Renal cortical epithelial cell (primary cell): ENCODE results near the gene GINM1. TPM values are rescaled to one million over a fixed set of nuclear protein-coding genes. Genes with fewer than 3 reads are reported as not detected.

Experiments
- DNase-seq: peaks from one replicate; pipeline ENCODE4 v3.0.0-alpha.2; 2011; ENCODE audit warnings: low read depth
- total RNA-seq: library from RNA; depleted of rRNA; stranded (reverse); fragments of >200 nt; gene quantifications from 2 replicates; pipeline ENCODE4 v1.2.3, GENCODE V29; 2014

The GINM1 gene
- total RNA-seq, 1 donor from 2014 or later: 91.2 TPM

DNA sequence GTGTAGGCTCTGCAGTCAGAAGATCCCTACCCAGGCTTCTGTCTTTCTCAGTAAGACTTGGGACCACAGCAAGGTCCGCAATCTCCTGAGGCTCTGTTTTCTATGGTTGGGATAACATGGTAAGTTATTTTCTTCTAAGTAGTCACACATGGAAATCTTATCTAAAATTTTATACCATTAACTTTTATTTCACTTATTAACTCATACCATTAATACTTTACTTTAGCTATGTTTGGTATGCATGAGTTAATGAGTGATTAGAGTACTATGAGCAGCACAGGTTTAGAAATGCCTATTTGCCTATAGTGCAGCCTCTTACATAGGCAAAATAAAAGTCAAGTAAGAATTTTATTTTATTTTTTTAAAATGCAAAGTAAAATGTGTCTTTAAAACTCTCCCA lies 27.2 kb downstream of the GINM1 start:
- peak; percentile 88 for DNase-seq

DNA sequence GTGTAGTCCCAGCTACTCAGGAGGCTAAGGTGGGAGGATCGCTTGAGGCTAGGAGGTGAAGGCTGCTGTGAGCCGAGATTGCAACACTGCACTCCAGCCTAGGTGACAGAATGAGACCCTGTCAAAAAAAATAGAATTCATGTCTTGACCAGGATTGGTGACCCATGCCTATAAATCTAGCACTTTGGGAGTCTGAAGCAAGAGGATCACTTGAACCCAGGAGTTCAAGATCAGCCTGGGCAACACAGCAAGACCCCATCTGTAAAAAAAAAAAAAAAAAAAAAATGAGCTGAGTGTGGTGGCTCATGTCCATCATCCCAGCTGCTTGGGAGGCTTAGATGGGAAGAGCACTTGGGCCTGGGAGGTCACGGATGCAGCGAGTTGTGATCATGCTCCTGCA lies 34.3 kb downstream of the GINM1 start:
- DNase-seq: no peak

DNA sequence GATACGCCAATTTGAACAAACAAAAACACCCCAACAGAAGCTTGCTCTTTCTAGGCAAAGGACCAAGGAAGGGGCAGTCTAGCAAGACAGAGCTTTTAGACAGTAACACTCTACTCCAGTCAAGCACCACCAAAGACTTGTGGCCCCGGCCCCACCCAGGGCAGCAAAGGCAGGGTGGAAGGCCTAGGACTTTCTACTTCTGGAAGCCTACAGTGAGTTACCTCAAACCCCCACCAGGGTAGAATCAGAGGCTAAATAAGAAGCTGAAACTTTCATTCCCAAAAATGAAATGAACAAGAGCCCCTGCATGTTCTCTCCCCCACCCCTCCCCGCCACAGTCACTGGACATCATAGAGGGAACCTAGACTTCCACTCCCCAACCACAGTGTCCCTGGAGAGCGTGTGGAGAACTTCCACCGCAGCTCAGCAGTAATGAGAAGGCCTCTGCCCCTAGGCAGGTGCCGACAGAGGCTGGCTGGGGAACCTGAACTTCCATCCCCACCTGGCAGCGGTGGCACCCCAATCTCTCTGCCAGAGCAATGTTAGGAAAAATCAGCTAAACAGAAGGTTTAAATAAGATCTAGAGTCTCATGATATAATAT lies 42.3 kb downstream of the GINM1 start:
- no peak for DNase-seq

DNA sequence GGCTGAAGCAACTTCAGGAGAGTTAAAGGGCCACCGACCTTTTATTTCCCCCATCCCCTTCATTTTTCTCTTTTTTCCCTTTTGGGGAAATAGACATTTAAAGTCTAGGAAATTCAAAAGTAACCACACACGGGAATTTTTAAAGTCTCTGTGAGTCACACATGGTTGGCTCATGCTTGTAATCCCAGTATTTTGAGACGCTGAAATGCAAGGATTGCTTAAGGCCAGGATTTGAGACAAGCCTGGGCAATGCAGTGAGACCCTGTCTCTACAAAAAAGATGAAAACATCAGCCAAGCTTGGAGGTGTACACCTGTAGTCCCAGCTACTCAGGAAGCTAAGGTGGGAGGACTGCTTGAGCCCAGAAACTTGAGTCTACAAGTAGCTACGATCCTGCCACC lies 48.2 kb downstream of the GINM1 start:
- DNase-seq: no peak

DNA sequence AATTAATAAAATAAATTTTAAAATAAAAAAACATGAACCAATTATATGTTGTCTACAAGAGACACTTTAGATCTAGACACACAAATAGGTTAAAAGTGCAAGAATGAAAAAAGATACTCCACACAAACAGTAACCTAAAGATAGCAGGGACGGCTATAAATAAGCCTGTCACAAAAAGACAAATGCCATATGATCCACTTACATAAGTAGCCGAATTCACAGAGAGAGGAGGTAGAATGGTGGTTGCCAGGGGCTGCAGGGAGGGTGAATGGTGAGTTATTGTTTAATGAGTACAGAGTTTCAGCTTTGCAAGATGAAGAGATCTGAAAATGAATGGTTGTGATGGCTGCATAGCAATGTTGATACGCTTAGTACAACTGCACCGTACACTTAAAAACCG lies 49.6 kb downstream of the GINM1 start:
- no peak for DNase-seq

DNA sequence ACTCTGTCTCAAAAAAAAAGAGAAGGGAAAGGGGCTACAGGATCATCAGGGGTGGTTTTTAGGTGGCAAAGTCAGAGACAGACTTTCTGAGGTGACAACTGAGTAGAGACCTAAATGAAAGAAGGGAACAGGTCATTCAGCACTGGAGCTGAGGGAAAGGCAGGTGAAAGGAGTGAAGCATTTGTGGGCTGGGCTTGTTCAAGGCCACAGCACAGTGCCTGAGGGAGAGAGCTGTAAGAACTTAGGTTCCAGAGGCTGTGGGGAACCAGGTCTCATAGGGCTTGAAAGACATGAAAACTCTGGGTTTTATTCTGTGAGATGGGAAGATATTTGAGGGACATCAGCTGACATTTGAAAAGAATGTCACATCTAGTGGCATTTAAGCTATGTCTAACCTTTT lies 61.5 kb downstream of the GINM1 start:
- no peak for DNase-seq

DNA sequence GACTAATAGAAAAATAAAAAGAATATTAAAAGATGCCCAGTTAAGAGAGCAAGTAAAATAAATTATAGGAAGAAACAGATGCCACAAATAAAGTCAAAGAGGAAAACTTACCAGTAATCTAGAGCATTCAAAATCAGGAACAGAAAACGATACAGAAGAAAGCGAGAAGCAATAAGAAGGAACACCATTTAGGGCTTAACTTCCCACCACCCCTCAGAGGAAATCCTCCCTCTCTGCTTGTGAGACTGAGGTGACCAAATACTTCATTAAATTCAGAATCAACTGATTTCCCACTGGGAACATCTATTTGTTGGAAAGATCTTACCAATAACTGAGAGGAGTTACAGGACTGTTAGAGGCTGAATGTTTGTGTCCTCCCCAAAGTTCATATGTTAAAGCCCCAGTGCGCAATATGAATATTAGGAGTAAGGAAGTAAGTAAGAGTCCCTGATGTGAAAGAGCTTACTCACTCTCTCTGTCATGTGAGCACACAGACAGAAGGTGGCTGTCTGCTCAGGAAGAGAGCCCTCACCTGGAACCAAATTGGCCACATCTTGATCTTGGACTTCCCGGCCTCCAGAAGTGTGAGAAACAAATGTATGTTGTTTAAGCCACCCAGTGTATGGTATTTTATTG lies 62.8 kb downstream of the GINM1 start:
- DNase-seq: no peak

DNA sequence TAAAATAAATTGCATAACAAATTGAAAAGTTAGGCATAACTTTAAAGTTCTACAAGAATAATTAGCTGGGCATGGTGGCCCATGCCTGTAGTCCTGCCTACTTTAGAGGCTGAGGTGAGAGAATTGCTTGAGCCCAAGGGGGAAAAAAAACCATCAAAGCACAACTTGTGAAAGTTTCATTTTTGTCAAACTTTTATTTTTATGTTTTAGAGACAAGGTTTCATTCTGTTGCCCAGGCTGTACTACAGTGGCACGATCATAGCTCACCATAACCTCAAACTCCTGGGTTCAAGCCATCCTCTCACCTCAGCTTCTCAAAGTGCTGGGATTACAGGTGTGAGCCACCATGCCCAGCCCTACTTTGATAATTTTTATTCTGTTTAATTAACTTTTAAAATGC lies 68.1 kb downstream of the GINM1 start:
- no peak for DNase-seq

DNA sequence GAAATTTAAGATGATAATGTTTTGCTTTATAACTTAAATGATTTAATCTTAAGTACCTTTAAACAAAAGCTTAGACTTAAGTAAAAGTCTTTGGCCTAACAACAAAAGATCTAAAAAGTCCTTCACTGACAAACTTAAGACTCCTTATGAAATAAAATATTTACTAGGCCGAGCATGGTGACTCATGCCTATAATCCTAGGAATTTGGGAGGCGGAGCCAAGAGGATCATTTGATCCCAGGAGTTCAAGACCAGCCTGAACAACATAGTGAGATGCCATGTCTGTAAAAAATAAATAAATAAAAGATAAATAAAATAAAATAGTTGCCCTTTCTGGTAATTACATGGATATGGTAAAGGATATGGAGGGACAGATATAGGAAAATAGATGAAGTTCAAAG lies 69.9 kb downstream of the GINM1 start:
- DNase-seq: peak; percentile 71

Other genes starting within 250 kb of the GINM1 start
- 24.7 and 104 TPM in 2 replicates for gene TAB2, start 248.7 kb upstream of the GINM1 start, total RNA-seq
- gene SUMO4, start 166.1 kb upstream of the GINM1 start, total RNA-seq: 3.2 TPM in 1 of 2 replicates, not detected in the other
- gene ZC3H12D, start 81.4 kb upstream of the GINM1 start, total RNA-seq: 0.15 TPM in 1 of 2 replicates, not detected in the other
- 38.7 and 59.0 TPM in 2 replicates for gene PPIL4, start 20.3 kb upstream of the GINM1 start, total RNA-seq
- gene KATNA1, start 82.3 kb downstream of the GINM1 start, total RNA-seq: 29.5 and 36.8 TPM in 2 replicates
- 6.4 and 19.7 TPM in 2 replicates for gene LATS1, start 151.7 kb downstream of the GINM1 start, total RNA-seq
- gene NUP43, start 180.2 kb downstream of the GINM1 start, total RNA-seq: 18.9 and 29.3 TPM in 2 replicates
- gene PCMT1, start 183.4 kb downstream of the GINM1 start, total RNA-seq: 157 and 184 TPM in 2 replicates